ENCODE results near the gene SYT12. TPM values are rescaled to one million over a fixed set of nuclear protein-coding genes. Genes with fewer than 3 reads are reported as not detected.
"Not testable (repeated sequence)": the region's sequence is repeated elsewhere in the genome, so short reads cannot be mapped to it uniquely, and the experiment has no call there.

Gene SYT12
- polyA plus RNA-seq, 3 donors = not detected

- intact Hi-C loops (cut with micrococcal nuclease) = no loop called here
- no peak overlapping the region for H3K27ac Mint-ChIP-seq
Measured at GRCh38 chr11:67002921-67003411, 20.0 kb upstream of the SYT12 start.

DNA sequence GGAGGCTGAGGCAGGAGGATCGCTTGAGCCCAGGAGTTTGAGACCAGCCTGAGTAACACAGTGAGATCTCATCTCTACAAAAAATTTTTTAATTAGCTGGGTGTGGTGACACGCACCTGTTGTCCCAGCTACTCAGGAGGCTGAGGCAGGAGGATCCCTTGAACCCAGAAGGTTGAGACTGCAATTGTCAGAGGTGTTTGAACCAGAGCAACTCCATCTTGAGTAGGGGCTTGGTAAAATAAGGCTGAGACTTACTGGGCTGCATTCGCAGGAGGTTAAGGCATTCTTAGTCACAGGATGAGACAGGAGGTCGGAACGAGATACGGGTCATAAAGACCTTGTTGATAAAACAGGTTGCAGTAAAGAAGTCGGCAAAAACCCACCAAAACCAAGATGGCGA lies 17.7 kb upstream of the SYT12 start:
- H3K79me2 ChIP-seq (ENCODE audit: insufficient read depth, low read length); H3K4me1 Mint-ChIP-seq; H3K27ac Mint-ChIP-seq; H3K9ac ChIP-seq (ENCODE audit: insufficient read depth, low read length, poor library complexity, severe bottlenecking); H3K9me3 Mint-ChIP-seq; H3K36me3 ChIP-seq (replicated peaks in 1 of 2; ENCODE audit: control insufficient read depth in 1 of 2, insufficient read depth in 2 of 2, low read length in 2 of 2); H3K9me3 ChIP-seq (replicated peaks in 1 of 2; ENCODE audit: control insufficient read depth in 1 of 2, insufficient read depth in 1 of 2, low read length in 2 of 2); DNase-seq; H4K20me1 ChIP-seq (ENCODE audit: insufficient read depth, low read length); H3K4me1 ChIP-seq (ENCODE audit: control insufficient read depth in 1 of 2, insufficient read depth in 2 of 2, low read length in 2 of 2); H3K4me2 ChIP-seq (replicated peaks; ENCODE audit: extremely low read depth, low read length, poor library complexity, severe bottlenecking); H3K36me3 Mint-ChIP-seq; H3K27ac ChIP-seq (ENCODE audit: low read depth in 1 of 2, low read length in 2 of 2); H3K27me3 ChIP-seq (ENCODE audit: control insufficient read depth in 2 of 2, insufficient read depth in 2 of 2, low read length in 2 of 2); H3K4me3 ChIP-seq (replicated peaks in 1 of 3; ENCODE audit: low read depth in 2 of 3, low read length in 3 of 3); H3K4me3 Mint-ChIP-seq; intact Hi-C loops (cut with micrococcal nuclease); H2AFZ ChIP-seq (ENCODE audit: insufficient read depth, low read depth, low read length, poor library complexity, severe bottlenecking): not testable (repeated sequence)
- peaks cover 13 to 24% (median 16%) of the 10 kb centered on the region in 3 donors for H3K27me3 Mint-ChIP-seq (ENCODE audit: low read depth in 3 of 3)
- 93% methylated on average over 5 of the region's 8 CpGs for WGBS (ENCODE audit: insufficient coverage)

More at GRCh38 chr11:67002921-67003411, 20.0 kb upstream of the SYT12 start:
- H3K4me2 ChIP-seq (replicated peaks; ENCODE audit: extremely low read depth, low read length, poor library complexity, severe bottlenecking) = no peak overlapping the region
- H3K27me3 Mint-ChIP-seq (ENCODE audit: low read depth in 3 of 3) = peaks cover 13 to 22% (median 14%) of the 10 kb centered on the region in 3 donors
- 93% methylated on average over 2 of the region's 5 CpGs for WGBS (ENCODE audit: insufficient coverage)
- H3K27ac ChIP-seq (ENCODE audit: low read depth in 1 of 2, low read length in 2 of 2) = no peak overlapping the region
- no peak overlapping the region for H3K4me3 ChIP-seq (replicated peaks in 1 of 3; ENCODE audit: low read depth in 2 of 3, low read length in 3 of 3)
- H3K4me1 Mint-ChIP-seq = no peaks in the 10 kb centered on the region
- no peak overlapping the region for H3K9ac ChIP-seq (ENCODE audit: insufficient read depth, low read length, poor library complexity, severe bottlenecking)
- no peak for DNase-seq
- H3K27me3 ChIP-seq (ENCODE audit: control insufficient read depth in 2 of 2, insufficient read depth in 2 of 2, low read length in 2 of 2) = no peaks in the 10 kb centered on the region
- H3K79me2 ChIP-seq (ENCODE audit: insufficient read depth, low read length) = no peaks in the 10 kb centered on the region
- no peaks in the 10 kb centered on the region for H4K20me1 ChIP-seq (ENCODE audit: insufficient read depth, low read length)
- peaks cover 0 to 6% (median 0%) of the 10 kb centered on the region in 7 donors for H3K9me3 Mint-ChIP-seq
- H3K9me3 ChIP-seq (replicated peaks in 1 of 2; ENCODE audit: control insufficient read depth in 1 of 2, insufficient read depth in 1 of 2, low read length in 2 of 2) = no peaks in the 10 kb centered on the region
- H3K4me1 ChIP-seq (ENCODE audit: control insufficient read depth in 1 of 2, insufficient read depth in 2 of 2, low read length in 2 of 2) = no peaks in the 10 kb centered on the region
- H3K36me3 ChIP-seq (replicated peaks in 1 of 2; ENCODE audit: control insufficient read depth in 1 of 2, insufficient read depth in 2 of 2, low read length in 2 of 2) = no peaks in the 10 kb centered on the region
- TF ChIP-seq CTCF (IDR thresholded peaks at IDR 0.05) = no peak
- H3K4me3 Mint-ChIP-seq = no peak overlapping the region
- no peak overlapping the region for H2AFZ ChIP-seq (ENCODE audit: insufficient read depth, low read depth, low read length, poor library complexity, severe bottlenecking)
- no peaks in the 10 kb centered on the region for H3K36me3 Mint-ChIP-seq
